Heart left ventricle (tissue), 13 donors: ENCODE data around the gene ACVR1.

Source experiments
- CTCF ChIP-seq, 12 donors: fragments of 200-600 bp; sonication (generic) in 4 of 12; IDR thresholded peaks; one replicate each; pipeline versions ENCODE4 v1.5.0 to v1.8.0; 2018 to 2022; ENCODE audit warnings: antibody characterized with exemption in 12 of 12, mild to moderate bottlenecking in 5 of 12
- POLR2A ChIP-seq, 2 donors: fragments of 450-650 bp; IDR thresholded peaks; one replicate each; pipeline ENCODE4 v1.6.1; 2017; ENCODE audit warnings: antibody characterized with exemption in 2 of 2, mild to moderate bottlenecking in 2 of 2, moderate library complexity in 2 of 2
- donor health status: ischemic (EF 13 %, LVEDD 7.1; RV severe dilation, severe dysfunction).
- donor health status: DM: no; HTN: yes; CAD: no.
- donor health status: DM: no; HTN: no; CAD: no.
- donor health status: ischemic (EF 25% LVEDD 6.9; RV normal size, moderate dysfunction).
- donor health status: ischemic (EF 25% LVEDD 5.7; RV mildly dilated, moderate dysfunction).
- donor health status: ischemic (EF 35%, LVEDD 5.7; RV mildly dilated, moderate dysfunction).
- donor health status: nonischemic (EF 11% LVEDD 7.7; RV severe dilation, severe dysfunction).
- donor health status: DM: yes; HTN: yes; CAD: no.
- donor health status: PGD.
- donor health status: ischemic (EF 29% LVEDD 5.4; RV normal size, mild dysfunction).
- donor health status: nonischemic (EF 23%, LVEDD 6.1; RV moderate dilation, normal function).

DNA sequence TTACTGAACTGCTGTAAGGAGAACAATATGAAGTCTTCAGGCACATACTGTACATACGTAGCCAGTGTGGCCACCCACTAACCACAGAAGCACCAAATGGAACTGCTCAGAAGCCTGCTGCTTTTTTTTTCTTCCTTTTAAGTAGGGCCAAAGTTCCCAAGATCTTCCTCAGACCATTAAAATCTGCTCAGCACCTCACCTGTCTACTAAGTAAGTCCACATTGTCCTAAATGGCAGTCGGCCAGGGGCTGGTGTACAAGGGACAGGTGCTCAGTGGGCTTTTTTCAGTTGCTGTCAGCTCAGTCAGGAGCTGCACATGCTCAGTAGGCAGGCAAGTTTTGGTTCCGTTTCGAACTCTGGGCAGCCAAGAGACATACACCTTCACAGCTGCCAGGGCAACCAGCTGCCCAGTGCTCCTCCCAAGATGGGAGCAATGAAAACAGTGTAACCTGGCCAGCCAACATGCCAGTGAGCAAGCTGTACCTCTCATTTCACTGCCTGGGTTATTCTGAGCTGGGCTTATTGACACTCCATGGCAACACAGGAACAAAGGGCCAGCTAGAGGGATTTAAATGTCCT, 86.1 kb downstream of the ACVR1 start:
- TF ChIP-seq POLR2A (IDR thresholded peaks at IDR 0.05) (no peak), CTCF (IDR thresholded peaks at IDR 0.05) (no peak)
